ENCODE results near the gene VASH2. TPM values are rescaled to one million over a fixed set of nuclear protein-coding genes. Genes with fewer than 3 reads are reported as not detected.
"Not testable (repeated sequence)": the region's sequence is repeated elsewhere in the genome, so short reads cannot be mapped to it uniquely, and the experiment has no call there.

Gene VASH2
- total RNA-seq, result 1.7 TPM
- polyA plus RNA-seq, result under 1 TPM; 0.25 to 0.55 (median 0.34) TPM

- Histone ChIP-seq H3K9me3 (ENCODE audit: control insufficient read depth in 2 of 2, low read length in 2 of 2) (no peaks in the 10 kb centered on the region), H3K36me3 (ENCODE audit: control insufficient read depth, insufficient read depth, low read length) (no peaks in the 10 kb centered on the region), H3K27ac (ENCODE audit: insufficient read depth, low read length, poor library complexity, severe bottlenecking) (no peak within 1 kb of the TSS), H3K27me3 (ENCODE audit: control insufficient read depth, insufficient read depth, low read length) (peaks cover 4% of the 10 kb centered on the region), H3K4me3 (ENCODE audit: low read depth, low read length) (peak within 1 kb of the TSS; percentile 48), H3K4me1 (ENCODE audit: control insufficient read depth, insufficient read depth, low read length, poor library complexity, severe bottlenecking) (peaks cover 11% of the 10 kb centered on the region)
- ATAC-seq (ENCODE audit: low read depth in 2 of 2) (peak; percentile 85 to 89), DNase-seq (peak; percentile 43 to 75 (median 58))
- H3K4me1 Mint-ChIP-seq, result peaks cover 0 to 18% (median 4%) of the 10 kb centered on the region in 4 donors
- no peaks in the 10 kb centered on the region for H3K36me3 Mint-ChIP-seq
- H3K9me3 Mint-ChIP-seq, result peaks cover 0 to 7% (median 0%) of the 10 kb centered on the region in 7 donors
- H3K27me3 Mint-ChIP-seq, result peaks cover 52% of the 10 kb centered on the region
- H3K4me3 Mint-ChIP-seq, result peak within 1 kb of the TSS; percentile 84 to 89 (median 86)
- H3K27ac Mint-ChIP-seq, result no peak within 1 kb of the TSS
These were observed at the start of gene VASH2 for GRCh38 chr1:212950243-212951125. TSS of gene VASH2 (plus strand) at chr1:212950541. CDS start at chr1:212951543, 1,002 bp downstream.

- Mint-ChIP-seq H3K27me3 (peaks cover 12% of the 10 kb centered on the region), H3K36me3 (peaks cover 29% of the 10 kb centered on the region), H3K4me3 (no peak overlapping the region), H3K27ac (no peak overlapping the region), H3K9me3 (peaks cover 0 to 25% (median 12%) of the 10 kb centered on the region in 7 donors), H3K4me1 (peaks cover 0 to 4% (median 0%) of the 10 kb centered on the region in 4 donors)
- no peak overlapping the region for H3K27ac ChIP-seq (ENCODE audit: insufficient read depth, low read length, poor library complexity, severe bottlenecking)
- H3K4me1 ChIP-seq (ENCODE audit: control insufficient read depth, insufficient read depth, low read length, poor library complexity, severe bottlenecking), result no peaks in the 10 kb centered on the region
- H3K36me3 ChIP-seq (ENCODE audit: control insufficient read depth, insufficient read depth, low read length), result peaks cover 22% of the 10 kb centered on the region
- H3K4me3 ChIP-seq (ENCODE audit: low read depth, low read length), result no peak overlapping the region
- DNase-seq (no peak), ATAC-seq (ENCODE audit: low read depth in 2 of 2) (no peak)
- peaks cover 19 to 25% of the 10 kb centered on the region in 2 experiments for H3K9me3 ChIP-seq (ENCODE audit: control insufficient read depth in 2 of 2, low read length in 2 of 2)
- no peaks in the 10 kb centered on the region for H3K27me3 ChIP-seq (ENCODE audit: control insufficient read depth, insufficient read depth, low read length)
These were observed 49.1 kb upstream of the VASH2 start for GRCh38 chr1:212901290-212901689.

- ATAC-seq (ENCODE audit: low read depth in 2 of 2), result no peak
- Mint-ChIP-seq H3K27ac (no peak overlapping the region), H3K4me1 (peaks cover 0 to 4% (median 0%) of the 10 kb centered on the region in 4 donors), H3K27me3 (peaks cover 16% of the 10 kb centered on the region), H3K9me3 (peaks cover 0 to 25% (median 12%) of the 10 kb centered on the region in 7 donors), H3K4me3 (no peak overlapping the region), H3K36me3 (peaks cover 27% of the 10 kb centered on the region)
- Histone ChIP-seq H3K36me3 (ENCODE audit: control insufficient read depth, insufficient read depth, low read length) (peaks cover 20% of the 10 kb centered on the region), H3K9me3 (ENCODE audit: control insufficient read depth in 2 of 2, low read length in 2 of 2) (peaks cover 19 to 25% of the 10 kb centered on the region in 2 experiments), H3K4me1 (ENCODE audit: control insufficient read depth, insufficient read depth, low read length, poor library complexity, severe bottlenecking) (no peaks in the 10 kb centered on the region), H3K27me3 (ENCODE audit: control insufficient read depth, insufficient read depth, low read length) (no peaks in the 10 kb centered on the region), H3K27ac (ENCODE audit: insufficient read depth, low read length, poor library complexity, severe bottlenecking) (no peak overlapping the region), H3K4me3 (ENCODE audit: low read depth, low read length) (no peak overlapping the region)
- DNase-seq, result no peak
These were observed 48.3 kb upstream of the VASH2 start for GRCh38 chr1:212902054-212902453.

GRCh38 chr1:212903664-212904063 lies 46.7 kb upstream of the VASH2 start:
- peaks cover 19 to 25% of the 10 kb centered on the region in 2 experiments for H3K9me3 ChIP-seq (ENCODE audit: control insufficient read depth in 2 of 2, low read length in 2 of 2)
- no peak for ATAC-seq (ENCODE audit: low read depth in 2 of 2)
- peaks cover 19% of the 10 kb centered on the region for H3K27me3 Mint-ChIP-seq
- peaks cover 15% of the 10 kb centered on the region for H3K36me3 Mint-ChIP-seq
- H3K27me3 ChIP-seq (ENCODE audit: control insufficient read depth, insufficient read depth, low read length), result no peaks in the 10 kb centered on the region
- peaks cover 0 to 25% (median 12%) of the 10 kb centered on the region in 7 donors for H3K9me3 Mint-ChIP-seq
- H3K4me1 ChIP-seq (ENCODE audit: control insufficient read depth, insufficient read depth, low read length, poor library complexity, severe bottlenecking), result no peaks in the 10 kb centered on the region
- no peak overlapping the region for H3K4me3 ChIP-seq (ENCODE audit: low read depth, low read length)
- H3K36me3 ChIP-seq (ENCODE audit: control insufficient read depth, insufficient read depth, low read length), result peaks cover 10% of the 10 kb centered on the region
- no peak for DNase-seq
- H3K4me3 Mint-ChIP-seq, result no peak overlapping the region
- peaks cover 0 to 4% (median under 1%) of the 10 kb centered on the region in 4 donors for H3K4me1 Mint-ChIP-seq
- no peak overlapping the region for H3K27ac ChIP-seq (ENCODE audit: insufficient read depth, low read length, poor library complexity, severe bottlenecking)
- H3K27ac Mint-ChIP-seq, result no peak overlapping the region

GRCh38 chr1:212908071-212908470 lies 42.3 kb upstream of the VASH2 start:
- H3K4me3 ChIP-seq (ENCODE audit: low read depth, low read length); H3K27ac ChIP-seq (ENCODE audit: insufficient read depth, low read length, poor library complexity, severe bottlenecking); H3K9me3 Mint-ChIP-seq; H3K4me1 ChIP-seq (ENCODE audit: control insufficient read depth, insufficient read depth, low read length, poor library complexity, severe bottlenecking); DNase-seq; H3K4me3 Mint-ChIP-seq; H3K4me1 Mint-ChIP-seq; H3K36me3 Mint-ChIP-seq; H3K36me3 ChIP-seq (ENCODE audit: control insufficient read depth, insufficient read depth, low read length); ATAC-seq (ENCODE audit: low read depth in 2 of 2); H3K9me3 ChIP-seq (ENCODE audit: control insufficient read depth in 2 of 2, low read length in 2 of 2); H3K27ac Mint-ChIP-seq; H3K27me3 ChIP-seq (ENCODE audit: control insufficient read depth, insufficient read depth, low read length): not testable (repeated sequence)
- peaks cover 19% of the 10 kb centered on the region for H3K27me3 Mint-ChIP-seq

GRCh38 chr1:212908971-212909370 lies 41.4 kb upstream of the VASH2 start:
- Mint-ChIP-seq H3K4me1 (peaks cover 0 to 2% (median 0%) of the 10 kb centered on the region in 4 donors), H3K27me3 (peaks cover 19% of the 10 kb centered on the region), H3K36me3 (no peaks in the 10 kb centered on the region), H3K4me3 (no peak overlapping the region), H3K9me3 (peaks cover 0 to 3% (median 0%) of the 10 kb centered on the region in 7 donors), H3K27ac (no peak overlapping the region)
- Histone ChIP-seq H3K27ac (ENCODE audit: insufficient read depth, low read length, poor library complexity, severe bottlenecking) (no peak overlapping the region), H3K4me1 (ENCODE audit: control insufficient read depth, insufficient read depth, low read length, poor library complexity, severe bottlenecking) (no peaks in the 10 kb centered on the region), H3K4me3 (ENCODE audit: low read depth, low read length) (no peak overlapping the region), H3K27me3 (ENCODE audit: control insufficient read depth, insufficient read depth, low read length) (no peaks in the 10 kb centered on the region), H3K36me3 (ENCODE audit: control insufficient read depth, insufficient read depth, low read length) (no peaks in the 10 kb centered on the region), H3K9me3 (ENCODE audit: control insufficient read depth in 2 of 2, low read length in 2 of 2) (no peaks in the 10 kb centered on the region)
- DNase-seq (no peak), ATAC-seq (ENCODE audit: low read depth in 2 of 2) (no peak)

GRCh38 chr1:212909652-212910063 lies 40.7 kb upstream of the VASH2 start:
- no peak for DNase-seq
- H3K27me3 Mint-ChIP-seq, result peaks cover 19% of the 10 kb centered on the region
- H3K4me3 Mint-ChIP-seq, result no peak overlapping the region
- no peaks in the 10 kb centered on the region for H3K36me3 ChIP-seq (ENCODE audit: control insufficient read depth, insufficient read depth, low read length)
- H3K9me3 ChIP-seq (ENCODE audit: control insufficient read depth in 2 of 2, low read length in 2 of 2), result no peaks in the 10 kb centered on the region
- H3K4me3 ChIP-seq (ENCODE audit: low read depth, low read length), result no peak overlapping the region
- peaks cover 0 to 2% (median 0%) of the 10 kb centered on the region in 4 donors for H3K4me1 Mint-ChIP-seq
- H3K4me1 ChIP-seq (ENCODE audit: control insufficient read depth, insufficient read depth, low read length, poor library complexity, severe bottlenecking), result no peaks in the 10 kb centered on the region
- H3K27ac ChIP-seq (ENCODE audit: insufficient read depth, low read length, poor library complexity, severe bottlenecking), result no peak overlapping the region
- no peaks in the 10 kb centered on the region for H3K27me3 ChIP-seq (ENCODE audit: control insufficient read depth, insufficient read depth, low read length)
- H3K36me3 Mint-ChIP-seq, result no peaks in the 10 kb centered on the region
- no peak for ATAC-seq (ENCODE audit: low read depth in 2 of 2)
- no peaks in the 10 kb centered on the region for H3K9me3 Mint-ChIP-seq
- H3K27ac Mint-ChIP-seq, result no peak overlapping the region

Measured in CD4-positive, CD25-positive, alpha-beta regulatory T cell (primary cell).